NB4 (cell line): ENCODE measurements around the gene CFAP97D1.

Source experiments
- CTCF ChIP-seq: IDR thresholded peaks from one replicate; pipeline ENCODE4 v1.5.1; 2012; ENCODE audit warnings: low read depth, low read length
- POLR2A ChIP-seq: IDR thresholded peaks from 2 replicates; pipeline ENCODE4 v1.6.1; 2011; ENCODE audit warnings: mild to moderate bottlenecking; ENCODE audit not compliant: insufficient read length; ENCODE audit errors: extremely low read depth

- TF ChIP-seq POLR2A: no peak
- TF ChIP-seq CTCF: no peak
Measured at GRCh38 chr17:43831633-43832032, 51.4 kb downstream of the CFAP97D1 start.
